PFSK-1 (cell line): ENCODE measurements around the gene KIF26B.

Experiments
- POLR2AphosphoS5 ChIP-seq: IDR thresholded peaks from 2 replicates; pipeline ENCODE4 v1.6.1; 2012; ENCODE audit warnings: low read depth, mild to moderate bottlenecking, control low read depth, low read length, moderate library complexity
- SIN3A ChIP-seq: IDR thresholded peaks from 2 replicates; pipeline ENCODE4 v1.6.1; 2012; ENCODE audit warnings: mild to moderate bottlenecking, low read length, moderate library complexity, borderline replicate concordance; ENCODE audit not compliant: insufficient read depth

DNA sequence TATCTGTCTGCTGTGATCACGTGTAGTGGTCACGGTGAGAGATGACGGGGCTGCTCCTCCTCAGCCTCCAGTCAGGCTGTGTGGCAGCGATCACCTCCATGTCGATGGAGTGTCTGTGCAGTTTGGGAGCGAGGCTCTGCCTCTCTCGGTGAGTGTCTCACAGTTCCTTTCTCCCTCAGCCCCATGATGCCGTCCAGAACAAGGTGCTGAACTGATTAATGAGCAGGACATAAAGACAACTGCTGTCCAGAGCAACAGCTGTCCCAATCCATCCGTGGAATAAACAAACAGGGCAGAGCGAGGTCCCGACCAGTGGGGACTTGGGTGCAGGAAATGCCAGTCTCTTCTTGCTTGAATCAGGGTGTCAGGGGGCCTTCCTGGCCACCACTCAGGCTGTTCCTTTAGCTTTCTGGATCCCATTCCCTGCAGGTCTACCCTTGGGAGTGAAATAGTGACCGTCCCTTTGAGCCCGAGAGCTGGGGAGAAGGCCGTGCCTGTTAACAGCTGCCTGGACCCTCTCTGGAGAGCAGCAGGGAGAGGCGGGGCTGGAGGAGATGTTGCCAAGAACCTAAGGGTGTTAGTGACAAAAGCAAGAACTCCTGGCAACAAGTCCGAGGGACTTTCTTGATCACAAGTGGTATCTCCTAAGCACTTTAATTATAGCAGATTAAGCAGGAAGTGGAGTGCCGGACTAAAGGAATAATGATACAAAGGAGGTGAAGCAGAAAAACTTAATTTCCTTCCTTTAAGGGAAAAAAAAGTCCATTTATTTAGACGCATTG lies 443.9 kb downstream of the KIF26B start:
- TF ChIP-seq POLR2AphosphoS5 = no peak
- no peak for TF ChIP-seq SIN3A
